ENCODE results near the gene CAMLG.
"Not testable (repeated sequence)": the region's sequence is repeated elsewhere in the genome, so short reads cannot be mapped to it uniquely, and the experiment has no call there.

Gene CAMLG

GRCh38 chr5:134738963-134739661, 764 bp downstream of the CAMLG start:
- H3K9me3 ChIP-seq (ENCODE audit: low read length), result no peaks in the 10 kb centered on the region
- H3K4me3 ChIP-seq (ENCODE audit: low read depth in 1 of 2, low read length in 2 of 2), result peak overlapping the region; percentile 71 to 83
- H3K36me3 ChIP-seq (ENCODE audit: insufficient read depth, low read length), result peaks cover 4% of the 10 kb centered on the region
- H3K27me3 ChIP-seq (ENCODE audit: control insufficient read depth in 1 of 2, insufficient read depth in 2 of 2, low read length in 2 of 2), result no peaks in the 10 kb centered on the region
- H3K27ac ChIP-seq (ENCODE audit: low read depth, low read length), result peak overlapping the region; percentile 90
- H3K9ac ChIP-seq (ENCODE audit: low read length), result peak overlapping the region; percentile 77
- peaks cover 12% of the 10 kb centered on the region for H3K4me1 ChIP-seq (ENCODE audit: insufficient read depth, low read length)

DNA sequence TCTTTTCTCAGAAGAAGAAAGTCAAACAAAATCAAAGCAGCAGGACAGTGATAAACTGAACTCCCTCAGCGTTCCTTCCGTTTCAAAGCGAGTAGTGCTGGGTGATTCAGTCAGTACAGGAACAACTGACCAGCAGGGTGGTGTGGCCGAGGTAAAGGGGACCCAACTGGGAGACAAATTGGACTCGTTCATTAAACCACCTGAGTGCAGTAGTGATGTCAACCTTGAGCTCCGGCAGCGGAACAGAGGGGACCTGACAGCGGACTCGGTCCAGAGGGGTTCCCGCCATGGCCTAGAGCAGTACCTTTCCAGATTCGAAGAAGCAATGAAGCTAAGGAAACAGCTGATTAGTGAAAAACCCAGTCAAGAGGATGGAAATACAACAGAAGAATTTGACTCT, 2.7 kb downstream of the CAMLG start:
- H3K27ac ChIP-seq (ENCODE audit: low read depth, low read length), result no peak overlapping the region
- H3K4me3 ChIP-seq (ENCODE audit: low read depth in 1 of 2, low read length in 2 of 2), result no peak overlapping the region
- H3K36me3 ChIP-seq (ENCODE audit: insufficient read depth, low read length), result peaks cover 4% of the 10 kb centered on the region
- H3K9me3 ChIP-seq (ENCODE audit: low read length), result no peaks in the 10 kb centered on the region
- H3K27me3 ChIP-seq (ENCODE audit: control insufficient read depth in 1 of 2, insufficient read depth in 2 of 2, low read length in 2 of 2), result no peaks in the 10 kb centered on the region
- no peak overlapping the region for H3K9ac ChIP-seq (ENCODE audit: low read length)
- H3K4me1 ChIP-seq (ENCODE audit: insufficient read depth, low read length), result peaks cover 12% of the 10 kb centered on the region

DNA sequence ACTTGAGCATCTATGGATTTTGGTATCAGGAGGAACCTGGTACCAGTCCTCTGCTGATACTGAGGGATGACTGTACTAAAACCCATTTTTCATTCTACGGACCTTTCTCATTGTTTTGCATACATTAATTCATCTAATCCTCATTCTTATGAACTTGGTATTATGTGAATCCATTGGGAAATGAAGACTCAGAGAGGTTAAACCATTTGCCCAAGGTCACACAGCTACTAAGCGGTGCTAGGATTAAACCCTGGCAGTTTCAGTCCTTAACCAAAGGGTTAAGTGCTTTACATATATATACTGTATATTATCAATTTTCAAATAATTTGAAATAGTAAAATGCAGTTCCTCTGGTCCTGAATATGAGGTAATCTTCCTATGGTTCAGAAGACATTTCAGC, 3.8 kb downstream of the CAMLG start:
- H3K36me3 ChIP-seq (ENCODE audit: insufficient read depth, low read length), result peaks cover 4% of the 10 kb centered on the region
- no peak overlapping the region for H3K9ac ChIP-seq (ENCODE audit: low read length)
- H3K27ac ChIP-seq (ENCODE audit: low read depth, low read length), result no peak overlapping the region
- H3K4me1 ChIP-seq (ENCODE audit: insufficient read depth, low read length), result peaks cover 12% of the 10 kb centered on the region
- no peak overlapping the region for H3K4me3 ChIP-seq (ENCODE audit: low read depth in 1 of 2, low read length in 2 of 2)
- H3K9me3 ChIP-seq (ENCODE audit: low read length), result no peaks in the 10 kb centered on the region
- no peaks in the 10 kb centered on the region for H3K27me3 ChIP-seq (ENCODE audit: control insufficient read depth in 1 of 2, insufficient read depth in 2 of 2, low read length in 2 of 2)

DNA sequence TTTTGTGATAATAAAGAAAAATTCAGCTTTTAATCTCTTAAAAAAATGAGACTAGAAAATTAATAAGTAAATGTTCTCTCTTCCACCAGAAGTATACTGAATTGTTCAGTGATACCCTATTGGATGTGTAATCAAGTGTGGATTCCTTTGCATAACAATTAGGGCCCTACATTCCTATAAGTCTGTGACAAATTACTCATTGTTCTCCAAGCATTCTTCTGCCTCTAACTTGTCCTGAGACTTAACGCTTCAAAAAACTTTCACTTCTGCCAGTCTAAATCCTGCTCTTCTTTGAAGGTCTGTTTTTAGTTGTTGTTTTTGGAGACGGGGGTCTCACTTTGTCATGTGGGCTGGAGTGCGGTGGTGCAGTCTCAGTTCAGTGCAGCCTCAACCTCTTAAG, 11.1 kb downstream of the CAMLG start:
- H3K27me3 ChIP-seq (ENCODE audit: control insufficient read depth in 1 of 2, insufficient read depth in 2 of 2, low read length in 2 of 2), result no peaks in the 10 kb centered on the region
- H3K9ac ChIP-seq (ENCODE audit: low read length), result no peak overlapping the region
- H3K4me1 ChIP-seq (ENCODE audit: insufficient read depth, low read length), result no peaks in the 10 kb centered on the region
- no peak overlapping the region for H3K4me3 ChIP-seq (ENCODE audit: low read depth in 1 of 2, low read length in 2 of 2)
- H3K9me3 ChIP-seq (ENCODE audit: low read length), result no peaks in the 10 kb centered on the region
- no peak overlapping the region for H3K27ac ChIP-seq (ENCODE audit: low read depth, low read length)
- peaks cover 13% of the 10 kb centered on the region for H3K36me3 ChIP-seq (ENCODE audit: insufficient read depth, low read length)

DNA sequence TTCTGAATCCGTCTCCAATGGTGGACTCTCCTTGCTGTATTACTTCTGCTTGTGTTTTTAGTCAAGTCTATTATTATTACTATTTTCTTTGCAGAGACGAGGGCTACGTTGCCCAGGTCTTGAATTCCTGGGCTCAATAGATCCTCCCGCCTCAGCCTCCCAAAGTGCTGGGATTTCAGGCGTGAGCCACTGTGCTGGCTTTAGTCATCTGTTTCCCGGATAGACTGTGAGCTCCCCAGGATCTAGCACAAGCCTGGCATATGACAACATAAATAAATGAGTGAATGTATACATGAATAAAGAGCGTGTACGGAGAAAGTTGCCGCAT, 19.8 kb downstream of the CAMLG start:
- H3K27ac ChIP-seq (ENCODE audit: low read depth, low read length), result no peak overlapping the region
- no peak overlapping the region for H3K9ac ChIP-seq (ENCODE audit: low read length)
- H3K9me3 ChIP-seq (ENCODE audit: low read length), result no peaks in the 10 kb centered on the region
- H3K27me3 ChIP-seq (ENCODE audit: control insufficient read depth in 1 of 2, insufficient read depth in 2 of 2, low read length in 2 of 2), result no peaks in the 10 kb centered on the region
- H3K4me3 ChIP-seq (ENCODE audit: low read depth in 1 of 2, low read length in 2 of 2), result peak overlapping the region; percentile 44 to 66
- H3K4me1 ChIP-seq (ENCODE audit: insufficient read depth, low read length), result peaks cover 11% of the 10 kb centered on the region
- no peaks in the 10 kb centered on the region for H3K36me3 ChIP-seq (ENCODE audit: insufficient read depth, low read length)

- H3K9me3 ChIP-seq (ENCODE audit: low read length), result no peaks in the 10 kb centered on the region
- peaks cover 3% of the 10 kb centered on the region for H3K36me3 ChIP-seq (ENCODE audit: insufficient read depth, low read length)
- H3K4me3 ChIP-seq (ENCODE audit: low read depth in 1 of 2, low read length in 2 of 2), result peak within 1 kb of the TSS; percentile 66 to 83
- H3K27me3 ChIP-seq (ENCODE audit: control insufficient read depth in 1 of 2, insufficient read depth in 2 of 2, low read length in 2 of 2), result no peaks in the 10 kb centered on the region
- peak within 1 kb of the TSS; percentile 78 for H3K27ac ChIP-seq (ENCODE audit: low read depth, low read length)
- peaks cover 11% of the 10 kb centered on the region for H3K4me1 ChIP-seq (ENCODE audit: insufficient read depth, low read length)
- H3K9ac ChIP-seq (ENCODE audit: low read length), result peak within 1 kb of the TSS; percentile 85
Observed at GRCh38 chr5:134758504-134759341, 20.4 kb downstream of the CAMLG start, which contains the start of gene DDX46. TSS of gene DDX46 (plus strand) at chr5:134758779. CDS start at chr5:134758939, 160 bp downstream.

DNA sequence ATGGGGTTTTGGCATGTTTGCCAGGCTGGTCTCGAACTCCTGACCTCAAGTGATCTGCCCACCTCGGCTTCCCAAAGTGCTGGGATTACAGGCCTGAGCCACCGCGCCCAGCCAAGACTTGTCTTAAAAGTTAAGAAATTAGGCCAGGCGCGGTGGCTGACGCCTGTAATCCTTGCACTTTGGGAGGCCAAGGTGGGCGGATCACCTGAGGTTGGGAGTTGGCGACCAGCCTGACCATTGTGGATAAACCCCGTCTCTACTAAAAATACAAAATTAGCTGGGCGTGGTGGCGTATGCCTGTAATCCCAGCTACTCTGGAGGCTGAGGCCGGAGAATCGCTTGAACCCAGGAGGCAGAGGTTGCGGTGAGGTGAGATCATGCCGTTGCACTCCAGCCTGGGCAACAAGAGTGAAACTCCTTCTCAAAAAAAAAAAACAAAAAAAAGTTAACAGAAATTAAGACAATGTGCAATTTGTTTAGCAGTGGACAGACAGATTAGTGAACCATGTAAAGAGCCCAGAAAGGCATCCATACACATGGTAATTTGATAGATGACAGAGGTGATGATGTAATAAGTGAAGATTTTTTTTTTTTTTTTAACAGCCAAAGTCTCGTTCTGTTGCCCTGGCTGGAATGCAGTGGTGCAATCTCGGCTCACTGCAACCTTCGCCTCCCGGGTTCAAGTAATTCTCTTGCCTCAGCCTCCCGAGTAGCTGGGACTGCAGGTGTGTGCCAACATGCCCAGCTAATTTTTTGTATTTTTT, 29.4 kb downstream of the CAMLG start:
- H3K9ac ChIP-seq (ENCODE audit: low read length); H3K4me3 ChIP-seq (ENCODE audit: low read depth in 1 of 2, low read length in 2 of 2); H3K4me1 ChIP-seq (ENCODE audit: insufficient read depth, low read length); H3K9me3 ChIP-seq (ENCODE audit: low read length); H3K27me3 ChIP-seq (ENCODE audit: control insufficient read depth in 1 of 2, insufficient read depth in 2 of 2, low read length in 2 of 2); H3K27ac ChIP-seq (ENCODE audit: low read depth, low read length): not testable (repeated sequence)
- peaks cover 65% of the 10 kb centered on the region for H3K36me3 ChIP-seq (ENCODE audit: insufficient read depth, low read length)

GRCh38 chr5:134769206-134769605, 30.9 kb downstream of the CAMLG start:
- Histone ChIP-seq H3K4me3 (ENCODE audit: low read depth in 1 of 2, low read length in 2 of 2) (no peak overlapping the region), H3K4me1 (ENCODE audit: insufficient read depth, low read length) (no peaks in the 10 kb centered on the region), H3K9ac (ENCODE audit: low read length) (no peak overlapping the region), H3K27ac (ENCODE audit: low read depth, low read length) (no peak overlapping the region), H3K36me3 (ENCODE audit: insufficient read depth, low read length) (peaks cover 72% of the 10 kb centered on the region), H3K27me3 (ENCODE audit: control insufficient read depth in 1 of 2, insufficient read depth in 2 of 2, low read length in 2 of 2) (no peaks in the 10 kb centered on the region), H3K9me3 (ENCODE audit: low read length) (no peaks in the 10 kb centered on the region)

DNA sequence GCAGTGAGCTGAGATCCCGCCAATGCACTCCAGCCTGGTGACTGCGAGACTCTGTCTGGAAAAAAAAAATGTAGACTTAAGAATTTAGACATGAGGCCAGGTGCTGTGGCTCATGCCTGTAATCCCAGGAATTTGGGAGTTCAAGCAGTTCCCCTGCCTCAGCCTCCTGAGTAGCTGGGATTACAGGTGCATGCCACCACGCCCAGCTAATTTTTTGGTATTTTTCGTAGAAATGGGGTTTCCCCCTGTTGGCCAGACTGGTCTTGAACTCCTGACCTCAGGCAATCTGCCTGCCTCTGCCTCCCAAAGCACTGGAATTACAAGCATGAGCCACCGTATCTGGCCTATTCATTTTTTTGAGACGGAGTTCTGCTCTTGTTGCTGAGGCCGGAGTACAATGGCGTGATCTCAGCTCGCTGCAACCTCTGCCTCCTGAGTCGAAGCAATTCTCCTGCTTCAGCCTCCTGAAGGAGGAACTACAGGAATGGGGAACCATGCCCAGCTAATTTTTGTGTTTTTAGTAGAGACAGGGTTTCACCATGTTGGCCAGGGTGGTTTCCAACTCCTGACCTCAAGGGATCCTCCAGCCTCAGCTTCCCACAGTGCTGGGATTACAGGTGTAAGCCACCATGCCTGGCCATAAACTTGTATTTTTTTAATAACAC, 34.2 kb downstream of the CAMLG start:
- Histone ChIP-seq H3K27ac (ENCODE audit: low read depth, low read length) (no peak overlapping the region), H3K27me3 (ENCODE audit: control insufficient read depth in 1 of 2, insufficient read depth in 2 of 2, low read length in 2 of 2) (no peaks in the 10 kb centered on the region), H3K9me3 (ENCODE audit: low read length) (no peaks in the 10 kb centered on the region), H3K9ac (ENCODE audit: low read length) (no peak overlapping the region), H3K4me1 (ENCODE audit: insufficient read depth, low read length) (no peaks in the 10 kb centered on the region), H3K4me3 (ENCODE audit: low read depth in 1 of 2, low read length in 2 of 2) (no peak overlapping the region), H3K36me3 (ENCODE audit: insufficient read depth, low read length) (peaks cover 61% of the 10 kb centered on the region)

GRCh38 chr5:134777366-134777765, 39.0 kb downstream of the CAMLG start:
- Histone ChIP-seq H3K9me3 (ENCODE audit: low read length) (no peaks in the 10 kb centered on the region), H3K9ac (ENCODE audit: low read length) (no peak overlapping the region), H3K4me1 (ENCODE audit: insufficient read depth, low read length) (no peaks in the 10 kb centered on the region), H3K27ac (ENCODE audit: low read depth, low read length) (no peak overlapping the region), H3K4me3 (ENCODE audit: low read depth in 1 of 2, low read length in 2 of 2) (no peak overlapping the region), H3K36me3 (ENCODE audit: insufficient read depth, low read length) (peaks cover 49% of the 10 kb centered on the region), H3K27me3 (ENCODE audit: control insufficient read depth in 1 of 2, insufficient read depth in 2 of 2, low read length in 2 of 2) (no peaks in the 10 kb centered on the region)

All from muscle layer of colon (tissue), 2 donors.